AG08395 (cell line): Measurements from ENCODE around the gene LYPD1.

Experiments used
- DNase-seq: peaks from one replicate; pipeline ENCODE4 v3.0.0; 2012; ENCODE audit warnings: mixed read lengths, low spot score

Gene LYPD1

DNA sequence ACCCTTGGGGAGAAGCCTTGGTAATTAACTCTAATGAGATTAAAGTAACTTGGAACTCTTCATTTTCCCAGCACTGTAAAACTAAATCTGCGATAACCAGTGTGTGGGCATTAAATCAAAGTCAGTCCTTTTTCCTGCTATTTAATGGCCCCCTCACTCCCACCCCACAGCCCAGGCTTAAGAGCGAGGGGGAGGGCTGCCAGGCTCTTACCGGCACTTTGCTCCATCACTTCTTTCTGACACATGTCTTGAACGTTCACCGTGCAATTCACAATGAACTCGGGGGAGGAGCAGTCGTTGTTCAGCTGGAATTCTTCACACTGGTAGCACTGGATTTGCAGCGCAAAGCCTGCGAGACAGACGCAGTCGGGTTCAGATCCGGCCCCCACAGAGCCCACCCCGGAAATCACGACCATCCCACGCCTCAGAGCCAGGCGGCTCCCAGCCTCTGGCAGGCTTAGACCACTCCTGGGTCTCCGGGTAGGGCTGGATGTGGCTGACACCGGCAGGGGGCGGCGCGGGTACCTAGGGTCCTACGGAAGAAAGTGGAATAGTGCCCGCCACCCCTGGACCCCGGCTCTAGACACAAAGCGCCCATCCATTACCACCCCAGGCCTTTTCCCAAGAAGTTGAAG is 1.7 kb downstream of the LYPD1 start:
- no peak for DNase-seq

DNA sequence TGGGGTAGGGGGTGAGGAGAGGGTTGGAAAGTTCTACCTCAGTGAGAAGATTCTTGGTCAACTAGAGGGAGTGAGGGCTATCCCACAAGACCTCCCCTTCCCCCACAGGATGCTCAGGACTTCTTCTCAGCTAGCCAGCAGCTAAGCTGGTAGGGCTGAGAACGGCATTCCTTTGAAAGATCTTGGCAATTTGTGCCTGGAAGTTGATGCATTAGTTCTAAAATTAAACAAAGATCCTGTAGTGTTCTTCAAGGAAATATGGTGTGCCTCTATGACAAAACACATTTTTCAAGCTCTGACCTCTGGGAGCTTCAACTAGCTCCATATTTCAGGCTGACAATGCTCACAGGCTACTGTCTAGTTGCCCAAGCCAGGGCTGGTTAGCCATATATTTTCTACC is 2.3 kb downstream of the LYPD1 start:
- no peak for DNase-seq

DNA sequence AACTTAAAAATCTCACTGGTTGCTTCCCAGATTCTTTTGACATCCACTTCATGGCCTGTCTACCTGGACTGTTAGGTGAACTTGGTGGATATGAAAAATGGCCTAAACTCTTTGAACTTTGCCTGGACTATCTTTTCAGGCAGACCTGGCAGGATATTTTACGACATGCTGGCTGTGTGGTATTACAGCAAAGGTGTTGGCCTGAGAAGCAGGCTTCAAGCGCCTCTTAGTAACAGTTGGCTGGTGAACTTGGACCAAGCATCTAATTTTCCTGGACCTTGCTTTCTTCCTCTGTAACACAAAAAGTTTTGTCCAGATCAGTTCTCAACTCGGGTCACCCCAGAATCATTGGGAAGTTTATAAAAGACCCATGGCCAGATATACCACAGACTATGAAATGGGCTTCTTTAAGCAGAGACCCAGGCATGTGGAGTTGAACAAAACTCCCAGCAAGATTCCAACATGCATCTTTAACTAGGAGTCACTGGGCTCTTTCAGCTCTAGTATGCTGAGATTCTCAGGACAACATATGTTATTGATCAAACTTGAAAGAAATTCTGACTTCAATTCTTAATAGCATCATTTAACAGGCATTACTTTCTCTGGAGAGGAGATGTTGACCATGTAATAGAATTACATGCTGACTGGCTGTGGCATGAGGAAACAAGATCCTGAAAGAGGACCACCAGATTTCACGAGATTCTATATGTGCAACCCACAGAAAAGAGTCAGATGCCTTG is 4.4 kb downstream of the LYPD1 start:
- no peak for DNase-seq

DNA sequence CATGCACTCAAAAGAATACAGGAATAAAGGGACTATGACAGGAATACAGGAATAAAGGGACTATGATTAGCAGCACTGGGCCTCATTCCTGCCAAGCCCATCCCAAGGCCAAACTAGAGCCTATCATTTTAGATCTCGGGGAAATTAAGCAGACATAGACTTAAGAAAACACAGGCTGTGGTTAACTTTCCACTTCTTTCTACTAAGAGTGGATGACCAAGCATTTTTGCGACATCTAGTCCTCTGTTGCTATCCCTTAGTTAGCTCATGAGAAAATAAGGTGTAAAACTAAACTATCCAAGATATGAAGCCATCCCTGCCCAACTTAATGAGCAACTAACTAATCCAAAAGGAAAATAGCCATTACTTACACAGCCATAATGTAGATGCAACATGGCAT is 5.9 kb downstream of the LYPD1 start:
- no peak for DNase-seq

DNA sequence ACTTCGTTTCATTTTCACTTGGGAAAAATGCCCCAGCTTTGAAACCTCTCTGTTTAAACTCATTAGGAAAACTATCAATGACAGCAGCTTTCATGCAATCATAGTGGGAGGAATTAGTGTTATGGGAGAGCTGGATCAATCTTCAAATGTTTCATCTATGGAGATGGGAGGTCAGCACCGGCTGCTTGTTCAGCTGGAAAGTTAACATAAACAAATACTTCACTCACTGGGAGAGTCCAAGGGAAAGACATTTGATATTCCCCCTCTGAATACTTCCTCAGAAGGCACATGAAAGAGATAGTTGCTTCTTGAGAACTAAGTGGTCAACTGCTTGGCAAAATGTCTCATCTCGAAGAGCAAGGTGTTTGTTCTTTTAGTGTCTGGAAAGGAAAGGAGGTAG is 7.3 kb downstream of the LYPD1 start:
- no peak for DNase-seq

DNA sequence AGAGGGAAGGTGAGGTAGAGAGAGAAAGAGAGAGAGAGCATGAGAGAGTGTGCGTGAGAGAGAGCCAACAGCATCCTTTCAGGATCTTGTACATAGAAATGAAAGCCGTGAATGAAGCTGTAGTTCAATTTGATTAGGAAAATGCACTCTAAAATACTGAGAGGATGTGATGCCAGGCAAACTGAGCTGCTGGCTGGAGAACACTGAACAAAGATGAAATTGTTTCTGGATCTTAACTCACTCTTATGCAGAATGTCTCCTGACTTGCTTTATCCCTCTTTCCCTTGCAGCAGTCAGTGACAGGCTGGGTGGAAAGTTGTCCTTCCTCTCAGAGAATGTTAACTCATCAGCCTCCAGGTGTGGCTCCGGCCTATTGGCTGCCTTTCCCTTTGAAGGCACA is 10.7 kb downstream of the LYPD1 start:
- no peak for DNase-seq

DNA sequence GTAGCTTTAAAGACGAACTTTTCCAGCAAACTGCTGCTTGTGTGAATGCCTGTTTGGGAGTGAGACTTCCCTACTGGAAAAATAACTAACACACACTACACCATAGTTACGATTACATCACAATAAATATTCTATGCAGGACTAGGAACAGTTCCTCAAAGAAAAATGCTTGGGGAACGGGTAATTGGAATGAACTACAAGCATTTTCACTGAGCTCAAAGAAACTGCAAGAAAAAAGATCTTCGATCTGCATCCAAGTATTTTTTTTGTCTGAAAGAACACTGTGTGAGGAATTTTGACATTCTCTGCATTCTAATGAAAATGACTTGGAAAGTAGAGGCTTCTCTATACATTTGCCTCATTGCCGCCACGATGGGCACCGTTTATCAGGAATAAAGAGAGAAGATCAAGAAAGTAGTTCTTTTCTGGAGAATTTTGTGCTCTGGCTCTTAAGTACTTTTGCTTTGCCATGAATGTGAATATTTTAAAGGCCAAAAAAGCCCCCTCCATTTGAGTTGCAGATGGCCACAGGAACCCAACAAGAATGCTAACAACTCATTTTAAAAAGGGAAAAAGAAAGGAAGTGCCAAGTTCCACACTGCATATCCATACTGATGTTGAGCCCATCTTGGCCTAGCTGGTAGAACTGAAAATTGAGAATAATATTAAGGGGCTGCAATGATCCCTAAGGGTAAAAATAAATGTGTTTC is 13.6 kb downstream of the LYPD1 start:
- no peak for DNase-seq

DNA sequence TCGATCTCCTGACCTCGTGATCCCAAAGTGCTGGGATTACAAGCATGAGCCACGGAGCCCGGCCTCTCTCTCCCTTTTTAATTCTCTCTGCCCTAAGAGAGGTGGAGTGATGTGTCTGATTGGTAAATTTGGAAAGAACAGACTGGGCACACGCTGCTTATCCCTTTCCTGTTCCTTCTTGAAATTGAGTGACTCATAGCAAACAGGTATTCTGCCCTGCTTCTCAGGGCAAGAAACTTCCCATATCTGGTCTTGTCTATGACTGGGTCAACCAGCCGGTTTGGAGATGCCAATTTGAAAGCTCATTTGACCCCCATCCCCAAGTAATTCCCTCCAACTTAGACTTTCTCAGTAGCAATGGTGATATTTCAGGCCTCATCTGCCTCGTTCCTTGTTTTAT is 15.0 kb downstream of the LYPD1 start:
- no peak for DNase-seq

DNA sequence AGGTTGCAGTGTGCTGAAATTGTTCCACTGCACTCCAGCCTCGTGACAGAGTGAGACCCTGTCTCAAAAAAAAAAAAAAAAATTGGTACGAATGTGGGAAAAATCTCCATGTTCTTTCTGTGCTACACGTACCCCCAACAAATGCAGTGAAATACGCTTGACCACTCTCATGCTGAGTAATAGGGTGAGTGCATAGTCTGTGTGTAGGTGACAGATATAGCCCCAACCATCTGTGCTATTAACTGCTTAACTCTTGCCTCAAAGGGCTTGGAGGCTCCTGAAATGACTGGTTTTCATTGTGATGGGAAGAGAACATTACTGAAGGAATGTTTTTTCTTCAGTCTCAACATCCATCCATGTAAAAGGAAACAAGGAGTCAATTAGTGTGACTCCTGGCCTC is 15.7 kb downstream of the LYPD1 start:
- no peak for DNase-seq

DNA sequence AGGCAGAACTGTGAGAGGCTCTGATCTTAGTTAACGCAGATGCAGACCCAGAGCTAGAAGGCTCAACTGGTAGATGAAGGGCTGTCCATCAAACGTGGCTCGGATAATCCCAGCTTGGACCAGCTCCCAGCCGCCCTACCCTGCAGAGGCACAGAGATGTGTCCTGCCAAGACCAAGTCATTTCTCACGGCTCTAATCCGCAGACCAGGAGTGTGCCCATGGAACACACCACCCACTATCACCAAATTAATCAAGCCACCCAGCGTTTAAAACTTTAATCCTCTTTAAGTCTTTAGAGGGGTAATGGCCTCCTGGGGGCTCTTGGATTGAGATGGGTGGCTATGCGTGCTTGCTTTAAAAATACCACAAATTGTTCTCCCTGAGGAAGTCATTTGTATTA is 17.5 kb downstream of the LYPD1 start:
- DNase-seq = no peak

DNA sequence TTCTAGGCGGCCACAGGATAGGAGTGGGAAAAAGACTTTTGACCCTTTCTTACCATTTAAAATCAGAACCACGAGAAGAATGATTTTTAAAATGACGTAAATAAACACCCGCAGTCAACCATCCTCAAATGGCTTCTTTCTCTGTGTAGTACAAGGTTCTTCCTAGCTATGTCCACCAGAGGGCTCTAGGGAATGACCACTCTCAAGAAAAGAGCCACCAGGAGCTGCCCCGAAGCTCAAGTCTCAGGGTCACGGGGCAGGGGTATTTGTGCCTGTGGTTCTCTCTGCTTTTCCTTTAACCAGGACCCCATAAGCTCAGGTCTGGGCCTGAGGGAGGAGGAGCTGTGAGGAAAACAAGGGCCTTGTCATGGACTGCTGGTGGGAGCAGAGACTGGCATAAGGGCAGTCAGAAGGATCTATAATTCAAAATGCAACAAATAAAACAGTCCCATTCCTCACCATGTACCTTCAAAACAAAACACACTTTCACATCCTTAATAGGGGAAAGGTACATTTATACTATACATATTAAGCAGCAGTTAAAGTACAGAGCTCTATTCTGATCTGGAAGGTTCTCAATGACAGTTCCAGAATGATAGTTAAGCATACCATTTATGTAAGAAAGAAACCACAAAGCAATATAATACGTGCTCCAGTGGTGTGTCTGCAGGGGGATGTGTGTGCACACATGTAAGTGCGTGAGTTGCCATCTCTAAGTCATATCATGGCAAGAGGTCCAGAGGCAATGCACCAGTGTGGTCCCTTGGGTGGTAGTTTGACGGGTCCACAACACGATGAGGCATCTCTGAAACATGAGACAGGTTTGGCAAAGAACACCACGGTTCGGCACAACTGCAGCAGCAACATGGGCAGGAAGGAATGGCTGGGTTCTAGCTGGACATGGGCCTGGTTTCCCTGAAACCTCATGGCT is 18.6 kb downstream of the LYPD1 start:
- DNase-seq = peak; percentile 36

DNA sequence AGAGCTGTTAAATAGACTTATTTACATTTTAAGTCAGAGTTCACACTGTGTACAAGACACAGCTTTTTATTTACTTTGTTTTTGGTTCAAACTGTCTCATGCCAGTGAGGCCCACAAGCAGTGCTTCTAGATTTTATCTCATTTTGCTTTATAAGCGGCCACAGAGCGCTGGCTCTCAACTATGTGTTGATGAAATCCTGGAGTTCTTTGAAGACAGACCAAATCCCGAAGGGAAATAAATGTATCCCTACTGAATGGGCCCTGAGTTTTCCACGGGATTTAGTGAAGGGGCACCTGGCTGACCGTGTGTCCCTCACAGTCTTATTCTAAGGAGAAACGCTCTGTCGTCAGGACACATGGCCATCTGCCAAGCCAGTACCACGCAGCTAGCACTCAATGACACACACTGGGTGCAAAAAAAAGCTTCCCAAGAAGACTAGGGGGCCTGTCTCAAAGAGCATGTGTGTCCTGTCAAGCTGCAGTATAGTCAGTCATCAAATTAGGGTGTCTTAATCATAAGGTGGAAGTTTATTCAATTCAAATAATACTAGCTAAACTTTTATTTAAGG is 23.4 kb downstream of the LYPD1 start:
- DNase-seq = no peak

DNA sequence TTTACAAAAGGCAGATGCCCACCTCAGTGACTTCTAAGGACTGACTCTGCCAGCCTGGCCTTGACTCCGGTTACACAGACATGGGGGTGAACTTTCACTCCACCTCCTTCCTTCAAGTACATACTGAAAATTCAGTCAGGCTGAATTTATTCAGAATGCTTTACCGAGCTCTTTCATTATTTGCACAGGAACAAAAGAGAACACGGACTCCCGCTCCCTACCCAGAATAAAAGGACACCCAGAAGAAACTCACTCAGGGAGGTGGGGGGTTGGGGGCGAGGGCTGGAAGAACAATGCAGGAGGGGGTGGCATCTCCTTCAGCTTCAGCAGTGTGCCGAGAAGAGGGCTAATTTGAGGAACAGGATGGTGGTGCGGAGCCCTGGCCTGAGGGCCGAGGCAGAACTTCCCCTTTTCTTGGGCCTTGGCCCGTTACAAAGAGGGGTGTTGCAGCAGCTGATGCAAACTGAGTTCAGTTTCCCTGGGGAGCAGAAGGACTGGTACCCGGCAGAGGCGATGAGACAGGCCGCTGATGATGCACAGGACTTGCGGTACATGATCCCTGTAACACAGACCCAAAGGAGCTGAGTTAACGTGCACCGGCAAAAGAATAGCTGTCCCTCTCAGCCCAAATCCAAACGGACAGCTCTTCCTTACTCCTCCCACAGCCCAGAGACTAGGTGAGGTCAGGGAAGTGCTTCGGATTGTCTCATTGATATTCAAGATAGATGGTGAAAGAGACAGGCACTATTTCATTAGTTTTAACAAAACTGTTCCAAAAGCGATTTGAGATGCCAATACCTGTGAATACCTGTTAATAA is 24.1 kb downstream of the LYPD1 start:
- no peak for DNase-seq

DNA sequence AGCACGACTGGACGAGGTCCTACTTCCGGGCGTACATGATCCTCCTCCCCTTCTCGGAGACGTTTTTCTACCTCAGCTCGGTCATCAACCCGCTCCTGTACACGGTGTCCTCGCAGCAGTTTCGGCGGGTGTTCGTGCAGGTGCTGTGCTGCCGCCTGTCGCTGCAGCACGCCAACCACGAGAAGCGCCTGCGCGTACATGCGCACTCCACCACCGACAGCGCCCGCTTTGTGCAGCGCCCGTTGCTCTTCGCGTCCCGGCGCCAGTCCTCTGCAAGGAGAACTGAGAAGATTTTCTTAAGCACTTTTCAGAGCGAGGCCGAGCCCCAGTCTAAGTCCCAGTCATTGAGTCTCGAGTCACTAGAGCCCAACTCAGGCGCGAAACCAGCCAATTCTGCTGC is 24.8 kb downstream of the LYPD1 start:
- DNase-seq = no peak

DNA sequence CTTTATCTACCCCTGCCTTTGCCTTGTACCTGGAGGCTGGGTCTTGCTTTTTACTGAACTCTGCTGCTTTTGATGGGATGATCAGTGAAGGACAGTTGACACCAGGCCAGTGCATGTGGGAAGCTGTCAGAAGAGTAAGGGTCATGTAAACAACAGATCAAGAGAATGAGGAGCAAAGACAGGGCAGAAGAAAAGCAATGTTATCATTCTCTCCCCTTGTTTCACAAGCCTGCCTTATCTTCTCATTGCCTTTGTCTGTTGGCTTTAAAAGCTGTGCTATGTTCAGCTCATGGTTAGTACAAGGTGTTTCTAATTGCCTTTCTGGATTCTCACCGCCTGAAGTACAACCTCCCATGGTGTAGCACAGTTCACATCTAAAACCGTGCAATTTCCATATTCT is 27.6 kb downstream of the LYPD1 start:
- DNase-seq = no peak

DNA sequence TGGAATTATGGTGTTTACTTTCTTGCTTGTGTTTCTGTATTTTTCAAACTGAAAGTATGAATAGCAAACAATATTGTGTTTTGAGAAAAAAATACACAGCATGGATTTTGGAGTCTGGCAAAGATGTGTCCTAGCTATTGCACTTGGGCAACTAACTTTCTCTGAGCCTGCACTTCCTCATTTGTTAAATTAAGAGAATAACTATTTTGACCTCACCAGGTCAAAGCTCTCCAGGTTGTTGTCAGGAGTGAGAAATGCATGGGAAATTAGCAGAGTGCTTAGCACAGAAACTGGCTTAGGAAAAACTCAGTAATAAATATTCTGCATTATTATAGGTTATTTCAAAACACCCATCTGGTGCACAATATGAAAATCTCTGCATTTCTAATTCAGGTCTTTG is 28.2 kb downstream of the LYPD1 start:
- no peak for DNase-seq

DNA sequence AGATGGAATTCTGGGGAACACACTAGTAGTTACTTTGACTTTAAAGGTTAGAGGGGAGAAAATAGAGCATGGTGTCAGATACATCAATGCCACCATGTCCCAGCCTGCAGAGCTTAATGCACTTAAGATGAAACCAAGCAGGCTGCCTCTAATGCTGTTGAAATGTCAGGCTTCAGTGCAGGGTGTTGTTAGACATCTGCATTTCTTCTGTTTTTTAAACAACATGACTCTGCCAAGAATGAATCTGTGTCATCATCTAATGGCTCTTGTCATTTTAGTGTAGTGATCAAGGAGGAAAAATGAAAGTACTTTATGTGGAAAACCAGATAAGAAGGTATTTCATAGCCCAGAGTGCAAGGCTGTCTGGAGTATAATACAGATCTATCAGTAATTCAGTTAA is 29.9 kb downstream of the LYPD1 start:
- DNase-seq = no peak

DNA sequence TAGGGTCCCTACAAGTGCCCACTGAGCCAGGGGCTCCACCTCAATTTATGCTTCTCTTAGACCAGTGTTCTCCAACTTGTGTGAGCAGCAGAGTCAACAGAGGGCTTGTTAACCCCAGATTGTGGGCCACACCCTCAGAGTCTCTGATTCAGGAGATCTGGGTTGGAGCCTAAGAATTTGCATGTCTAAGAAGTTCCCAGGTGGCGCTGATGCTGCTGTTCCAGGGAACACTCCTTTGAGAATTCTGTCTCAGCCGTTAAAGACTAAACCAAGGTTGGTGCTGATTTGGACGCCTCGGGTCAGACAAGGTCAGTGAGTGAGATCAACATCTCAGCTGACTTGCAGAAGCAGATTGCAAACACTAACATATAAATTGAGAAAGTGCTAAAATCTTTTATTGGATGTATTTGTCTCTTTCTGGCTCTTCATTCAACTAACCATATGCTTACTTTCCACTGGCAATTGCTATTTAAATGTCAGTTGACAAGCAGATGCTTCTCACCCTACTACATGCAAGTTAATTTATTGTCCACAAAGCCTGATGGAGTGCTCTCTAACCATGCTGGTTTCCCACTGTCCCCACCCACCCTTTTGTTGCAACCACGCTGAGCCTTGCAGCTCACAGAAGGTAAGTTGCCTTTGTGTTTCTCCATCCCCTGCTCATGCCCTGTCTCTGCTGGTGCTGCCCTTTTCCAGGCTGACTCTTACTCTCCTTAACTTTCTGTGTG is 31.5 kb downstream of the LYPD1 start:
- no peak for DNase-seq

DNA sequence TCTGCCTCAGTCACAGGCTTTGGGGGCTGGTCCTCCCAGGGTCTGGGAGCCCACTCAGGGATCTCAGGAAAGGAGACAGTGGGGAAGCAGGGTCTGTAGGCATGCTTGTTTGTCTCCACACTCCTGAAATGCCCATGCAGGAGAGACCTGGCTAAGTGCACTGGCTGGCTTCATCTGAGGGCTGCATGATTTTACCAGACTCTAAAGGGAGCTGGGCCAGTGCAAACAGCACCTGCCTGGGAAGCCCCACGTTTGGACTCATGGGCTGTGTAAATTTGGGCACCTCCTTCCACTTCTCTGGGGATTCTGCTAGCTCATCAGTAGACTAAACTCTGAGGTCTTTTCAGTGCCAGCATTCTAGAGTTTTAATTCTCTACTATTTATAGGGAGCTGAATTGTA is 33.7 kb downstream of the LYPD1 start:
- no peak for DNase-seq

DNA sequence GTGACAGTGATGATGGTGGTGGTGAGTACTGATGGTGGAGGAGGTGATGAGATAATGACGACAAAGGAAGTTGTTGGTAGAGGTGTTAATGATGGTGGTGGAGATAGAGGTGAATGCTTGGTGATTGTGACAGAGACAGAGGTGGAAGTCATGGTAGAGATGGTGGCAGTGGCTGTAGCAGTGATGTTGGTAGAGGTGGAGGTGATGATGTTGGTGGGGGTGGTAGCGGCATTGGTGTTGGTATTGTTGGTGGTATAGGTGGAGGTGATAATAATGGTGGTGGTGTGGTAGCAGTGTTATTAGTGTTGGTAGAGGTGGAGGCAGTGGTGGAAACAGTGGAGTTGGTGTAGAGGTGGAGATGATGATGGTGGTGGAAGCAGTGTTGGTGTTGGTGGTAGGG is 36.4 kb downstream of the LYPD1 start:
- no peak for DNase-seq
